ENCODE results near the gene EPHA4.

- TF ChIP-seq EZH2 (IDR thresholded peaks at IDR 0.05; ENCODE audit: insufficient read depth, poor library complexity, severe bottlenecking) (no peak), EZH2phosphoT487 (IDR thresholded peaks at IDR 0.05; ENCODE audit: insufficient read depth, low read depth) (no peak)
Observed at GRCh38 chr2:221490506-221491060, 81.5 kb downstream of the EPHA4 start.

All from GM23248 (cell line).